H1 (cell line): ENCODE results near the gene LCN10. TPM values are rescaled to one million over a fixed set of nuclear protein-coding genes. Genes with fewer than 3 reads are reported as not detected.
A peak's percentile ranks its signal among the peaks of the same experiment; 100 is the strongest.

Source experiments
- CTCF ChIP-seq, 3 experiments: IDR thresholded peaks; 1 replicate in 2 of 3; 2 replicates in 1 of 3; pipeline versions ENCODE4 v1.5.1 to v1.6.1; 2011; ENCODE audit warnings: low read length in 3 of 3, mild to moderate bottlenecking in 3 of 3, inconsistent platforms in 2 of 3, low read depth in 1 of 3, moderate library complexity in 1 of 3; ENCODE audit not compliant: insufficient read depth in 1 of 3; ENCODE audit errors: control extremely low read depth in 1 of 3
- polyA plus RNA-seq, 7 experiments: library from polyadenylated mRNA; depleted of rRNA in 3 of 7; stranded (reverse) in 5 of 7; unstranded in 2 of 7; fragments of >200 nt in 5 of 7; fragments of 200-250 nt in 2 of 7; gene quantifications; 1 replicate in 5 of 7; 2 replicates in 1 of 7; 4 replicates in 1 of 7; pipeline versions ENCODE4 v1.2.1 to v1.2.3, GENCODE V29; 2011 to 2013; ENCODE audit warnings: missing spikeins in 2 of 7, mixed read lengths in 2 of 7
- total RNA-seq: library from RNA; stranded (reverse); fragmentation: NEBNext Ultra II Directional; extraction: Animal tissue kit (Norgen Biotek cat#: 25700); gene quantifications from 2 replicates; pipeline ENCODE4 v1.2.1, GENCODE V29; 2021

LCN10 gene
- total and polyA plus RNA-seq, 2 of the 8 experiments (the other 6 are each of a cell fraction or from before 2014, with no cell fraction given) = 2.6 to 2.8 TPM

- TF ChIP-seq CTCF (IDR thresholded peaks at IDR 0.05; ENCODE audit: control extremely low read depth in 1 of 3, insufficient read depth in 1 of 3, low read depth in 1 of 3, low read length in 3 of 3) = 0 out of 4 replicates have a peak, but pooled peaks of 1 of the 3 experiments have one; percentile 1
Measured at GRCh38 chr9:136759436-136760325, 16.9 kb upstream of the LCN10 start (continued).
